ENCODE measurements around the gene ANP32A. TPM values are rescaled to one million over a fixed set of nuclear protein-coding genes. Genes with fewer than 3 reads are reported as not detected.

ANP32A gene
- total RNA-seq, 1 donor from 2014 or later, result 333 TPM

- Mint-ChIP-seq H3K36me3 (peaks cover 39% of the 10 kb centered on the region), H3K9me3 (no peaks in the 10 kb centered on the region), H3K27ac (no peak overlapping the region), H3K4me1 (peaks cover 38% of the 10 kb centered on the region), H3K27me3 (ENCODE audit: insufficient read depth, low read depth) (peaks cover 5% of the 10 kb centered on the region), H3K4me3 (no peak overlapping the region)
- Histone ChIP-seq H3F3A (ENCODE audit: low read depth) (peaks cover under 1% of the 10 kb centered on the region), H3K4me3 (no peak overlapping the region), H2AFZ (replicated peaks) (no peak overlapping the region), H3K36me3 (no peaks in the 10 kb centered on the region), H3K27ac (no peak overlapping the region), H3K9me3 (ENCODE audit: low read depth) (no peaks in the 10 kb centered on the region), H3K4me2 (no peak overlapping the region), H3K4me1 (peaks cover 12% of the 10 kb centered on the region), H3K79me2 (ENCODE audit: low read depth) (peaks cover 62% of the 10 kb centered on the region), H4K20me1 (ENCODE audit: low read depth) (peaks cover 95% of the 10 kb centered on the region), H3K27me3 (no peaks in the 10 kb centered on the region), H3K9ac (no peak overlapping the region)
- no peak for TF ChIP-seq EZH2phosphoT487 (IDR thresholded peaks at IDR 0.05)
- no peak for TF ChIP-seq CTCF (IDR thresholded peaks at IDR 0.05)
- no peak for TF ChIP-seq EZH2 (IDR thresholded peaks at IDR 0.05)
- DNase-seq (ENCODE audit: low spot score), result no peak
These were observed 35.2 kb downstream of the ANP32A start for GRCh38 chr15:68785541-68785940.

GRCh38 chr15:68784206-68784605 lies 36.5 kb downstream of the ANP32A start:
- Mint-ChIP-seq H3K27ac (no peak overlapping the region), H3K36me3 (peaks cover 42% of the 10 kb centered on the region), H3K4me1 (peaks cover 24% of the 10 kb centered on the region), H3K9me3 (no peaks in the 10 kb centered on the region), H3K27me3 (ENCODE audit: insufficient read depth, low read depth) (peaks cover 3% of the 10 kb centered on the region), H3K4me3 (no peak overlapping the region)
- Histone ChIP-seq H3K4me3 (no peak overlapping the region), H3K79me2 (ENCODE audit: low read depth) (peaks cover 49% of the 10 kb centered on the region), H2AFZ (replicated peaks) (no peak overlapping the region), H3F3A (ENCODE audit: low read depth) (peaks cover 12% of the 10 kb centered on the region), H3K9me3 (ENCODE audit: low read depth) (no peaks in the 10 kb centered on the region), H3K4me1 (no peaks in the 10 kb centered on the region), H3K27me3 (no peaks in the 10 kb centered on the region), H3K27ac (no peak overlapping the region), H3K36me3 (no peaks in the 10 kb centered on the region), H3K4me2 (no peak overlapping the region), H4K20me1 (ENCODE audit: low read depth) (peaks cover 88% of the 10 kb centered on the region), H3K9ac (no peak overlapping the region)
- no peak for TF ChIP-seq EZH2 (IDR thresholded peaks at IDR 0.05)
- TF ChIP-seq EZH2phosphoT487 (IDR thresholded peaks at IDR 0.05), result no peak
- no peak for TF ChIP-seq CTCF (IDR thresholded peaks at IDR 0.05)
- DNase-seq (ENCODE audit: low spot score), result no peak

- peaks cover 2% of the 10 kb centered on the region for H3K27me3 Mint-ChIP-seq (ENCODE audit: insufficient read depth, low read depth)
- Histone ChIP-seq H2AFZ (replicated peaks) (no peak overlapping the region), H3K4me3 (no peak overlapping the region), H3K4me1 (no peaks in the 10 kb centered on the region), H3K27me3 (no peaks in the 10 kb centered on the region), H3K4me2 (no peak overlapping the region), H3K36me3 (peaks cover 6% of the 10 kb centered on the region), H3F3A (ENCODE audit: low read depth) (peaks cover 19% of the 10 kb centered on the region), H4K20me1 (ENCODE audit: low read depth) (peaks cover 87% of the 10 kb centered on the region), H3K9me3 (ENCODE audit: low read depth) (no peaks in the 10 kb centered on the region), H3K79me2 (ENCODE audit: low read depth) (peaks cover 41% of the 10 kb centered on the region), H3K27ac (no peak overlapping the region), H3K9ac (no peak overlapping the region)
- H3K4me3 Mint-ChIP-seq, result no peak overlapping the region
- peak overlapping the region; percentile 82 for H3K27ac Mint-ChIP-seq
- peak; percentile 53 for DNase-seq (ENCODE audit: low spot score)
- TF ChIP-seq CTCF (IDR thresholded peaks at IDR 0.05) (peak; percentile 56), EZH2 (IDR thresholded peaks at IDR 0.05) (no peak)
- peaks cover 42% of the 10 kb centered on the region for H3K36me3 Mint-ChIP-seq
- no peaks in the 10 kb centered on the region for H3K9me3 Mint-ChIP-seq
- peaks cover 22% of the 10 kb centered on the region for H3K4me1 Mint-ChIP-seq
These were observed 37.3 kb downstream of the ANP32A start for GRCh38 chr15:68783226-68784058.

Measured in neural progenitor cell (in vitro differentiated cells).